Measurements from ENCODE around the gene PIGC.

DNA sequence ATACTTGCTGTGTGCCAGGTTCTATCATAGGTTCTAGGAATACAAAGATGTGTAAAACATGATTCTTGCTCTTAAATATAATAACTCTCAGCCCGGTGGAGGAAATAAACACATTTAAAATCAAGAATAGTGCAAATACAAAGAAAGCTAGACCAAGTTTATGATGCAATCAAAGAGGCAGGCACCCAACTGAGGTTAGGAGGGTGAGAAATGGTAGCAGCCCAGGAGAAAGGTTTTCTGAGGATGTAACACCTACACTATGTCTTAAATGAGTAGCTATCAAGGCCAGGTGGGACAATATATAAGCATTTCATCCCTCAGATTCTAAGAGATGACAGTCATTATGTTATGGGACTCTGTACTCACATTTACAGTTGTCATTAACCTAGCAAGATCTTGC lies 9.7 kb upstream of the PIGC start:
- TF ChIP-seq POLR2A (IDR thresholded peaks at IDR 0.05; ENCODE audit: low read depth, low read length) (no peak), POLR2AphosphoS5 (IDR thresholded peaks at IDR 0.05; ENCODE audit: low read depth, low read length) (no peak), SPI1 (IDR thresholded peaks at IDR 0.05; ENCODE audit: low read depth, low read length) (no peak), TAF1 (IDR thresholded peaks at IDR 0.05; ENCODE audit: low read depth, low read length) (no peak), PAX5 (IDR thresholded peaks at IDR 0.05; ENCODE audit: insufficient read depth, low read length, severe bottlenecking) (no peak)
